Psoas muscle (tissue), 8 donors: ENCODE measurements around the gene PCDH9. TPM values are rescaled to one million over a fixed set of nuclear protein-coding genes. Genes with fewer than 3 reads are reported as not detected.

ENCODE experiments used
- ATAC-seq, 4 donors: fragments of 200-7000 bp; cut with Tn5 transposase; one replicate each; pipeline ENCODE4 v1.9.1; 2020; ENCODE audit warnings: moderate library complexity in 3 of 4, mild to moderate bottlenecking in 2 of 4
- DNase-seq, 2 donors: peaks; one replicate each; pipeline ENCODE4 v3.0.0-alpha.2; 2020
- H3K27ac ChIP-seq: fragments of 200-600 bp; one replicate; pipeline ENCODE4 v1.8.0; 2022
- H3K27me3 ChIP-seq, 3 donors: fragments of 200-600 bp in 1 of 3; one replicate each; pipeline versions ENCODE4 v1.6.1 to v1.8.0; 2013 to 2022; ENCODE audit warnings: low read length in 2 of 3, mild to moderate bottlenecking in 2 of 3, moderate library complexity in 1 of 3; ENCODE audit not compliant: insufficient read depth in 3 of 3
- H3K36me3 ChIP-seq, 2 donors: fragments of 200-600 bp in 1 of 2; one replicate each; pipeline versions ENCODE4 v1.6.1 to v1.8.0; 2013 to 2022; ENCODE audit warnings: low read depth in 1 of 2, mild to moderate bottlenecking in 1 of 2, moderate library complexity in 1 of 2; ENCODE audit not compliant: insufficient read depth in 1 of 2
- H3K4me1 ChIP-seq: fragments of 200-600 bp; one replicate; pipeline ENCODE4 v1.8.0; 2022
- H3K4me3 ChIP-seq: fragments of 200-600 bp; one replicate; pipeline ENCODE4 v1.8.0; 2022; ENCODE audit warnings: mild to moderate bottlenecking
- H3K9me3 ChIP-seq: fragments of 200-600 bp; one replicate; pipeline ENCODE4 v1.8.0; 2022
- WGBS, 3 donors: extraction: QIAGEN DNeasy Blood & Tissue Kit; methylation state at CpG; one replicate each; pipeline versions ENCODE4 v1.1.6 to v1.1.7; 2013; 5-methylcytosine and 5-hydroxymethylcytosine counted together
- intact Hi-C, 2 donors: fragments of 100-400 bp; cut with DNase I; formaldehyde crosslinking; loops; one replicate each; pipeline versions ENCODE4 v1.11.0 to v1.14.2; 2022
- polyA plus RNA-seq, 3 donors: library from polyadenylated mRNA; stranded (reverse); fragments of 200-250 nt; gene quantifications; one replicate each; pipeline ENCODE4 v1.2.3, GENCODE V29; 2013
- total RNA-seq, 4 donors: library from RNA; stranded (reverse); fragmentation: NEBNext Ultra II Directional in 2 of 4; extraction: Animal tissue kit (Norgen Biotek cat#: 25700) in 2 of 4; gene quantifications; one replicate each; pipeline versions ENCODE4 v1.2.1 to v1.2.4, GENCODE V29; 2021 to 2023
- TF ChIP-seq, protein P1 (sequence below): fragments of 200-600 bp; IDR thresholded peaks from one replicate; pipeline ENCODE4 v1.8.0; 2022; ENCODE audit warnings: antibody characterized with exemption
- donor health status: healthy with polysubstance abuse.
- donor health status: DM: no; HTN: no; CAD: no; lungs with moderate emphysema.
- donor health status: Bipolar disorder and iron deficiency.
- donor health status: healthy.
- donor health status: DM: yes; HTN: yes; CAD: no.
- donor health status: DM: no; HTN: no; CAD: no.
- donor health status: DM: no; HTN: no; CAD: no.
- donor health status: DM: yes; HTN: yes; CAD: no.

The PCDH9 gene
- total and polyA plus RNA-seq, 7 donors: 0.27 to 4.9 (median 2.1) TPM

DNA sequence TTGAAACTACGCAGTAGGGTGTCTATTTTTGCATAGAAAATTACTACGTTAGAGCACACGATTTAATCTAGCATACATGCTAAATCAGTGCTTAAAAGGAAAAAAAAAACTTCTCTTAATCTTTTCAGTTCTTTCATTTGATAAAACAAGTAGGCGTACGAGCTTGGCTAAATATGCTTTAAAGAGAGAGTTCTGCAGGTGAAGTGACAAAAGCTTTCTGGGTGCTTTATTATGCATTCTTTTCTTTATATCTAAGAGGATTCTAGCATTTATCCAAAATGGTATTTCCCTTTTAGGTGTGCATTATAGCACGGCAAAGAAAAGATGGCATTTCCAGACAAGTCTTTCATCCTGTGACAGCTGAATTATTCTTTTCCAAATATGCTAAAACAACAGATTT is 281.2 kb downstream of the PCDH9 start:
- Histone ChIP-seq H3K4me1 (no peaks in the 10 kb centered on the region), H3K4me3 (no peak overlapping the region), H3K27ac (no peak overlapping the region), H3K27me3 (no peaks in the 10 kb centered on the region), H3K36me3 (no peaks in the 10 kb centered on the region), H3K9me3 (no peaks in the 10 kb centered on the region)
- DNase-seq (no peak), ATAC-seq (no peak)
- TF ChIP-seq, protein P1, sequence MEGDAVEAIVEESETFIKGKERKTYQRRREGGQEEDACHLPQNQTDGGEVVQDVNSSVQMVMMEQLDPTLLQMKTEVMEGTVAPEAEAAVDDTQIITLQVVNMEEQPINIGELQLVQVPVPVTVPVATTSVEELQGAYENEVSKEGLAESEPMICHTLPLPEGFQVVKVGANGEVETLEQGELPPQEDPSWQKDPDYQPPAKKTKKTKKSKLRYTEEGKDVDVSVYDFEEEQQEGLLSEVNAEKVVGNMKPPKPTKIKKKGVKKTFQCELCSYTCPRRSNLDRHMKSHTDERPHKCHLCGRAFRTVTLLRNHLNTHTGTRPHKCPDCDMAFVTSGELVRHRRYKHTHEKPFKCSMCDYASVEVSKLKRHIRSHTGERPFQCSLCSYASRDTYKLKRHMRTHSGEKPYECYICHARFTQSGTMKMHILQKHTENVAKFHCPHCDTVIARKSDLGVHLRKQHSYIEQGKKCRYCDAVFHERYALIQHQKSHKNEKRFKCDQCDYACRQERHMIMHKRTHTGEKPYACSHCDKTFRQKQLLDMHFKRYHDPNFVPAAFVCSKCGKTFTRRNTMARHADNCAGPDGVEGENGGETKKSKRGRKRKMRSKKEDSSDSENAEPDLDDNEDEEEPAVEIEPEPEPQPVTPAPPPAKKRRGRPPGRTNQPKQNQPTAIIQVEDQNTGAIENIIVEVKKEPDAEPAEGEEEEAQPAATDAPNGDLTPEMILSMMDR: no peak
- intact Hi-C loops: no loop called here
- 72 to 81% (median 75%) methylated on average over 6 of the region's 6 CpGs for WGBS, 3 donors

DNA sequence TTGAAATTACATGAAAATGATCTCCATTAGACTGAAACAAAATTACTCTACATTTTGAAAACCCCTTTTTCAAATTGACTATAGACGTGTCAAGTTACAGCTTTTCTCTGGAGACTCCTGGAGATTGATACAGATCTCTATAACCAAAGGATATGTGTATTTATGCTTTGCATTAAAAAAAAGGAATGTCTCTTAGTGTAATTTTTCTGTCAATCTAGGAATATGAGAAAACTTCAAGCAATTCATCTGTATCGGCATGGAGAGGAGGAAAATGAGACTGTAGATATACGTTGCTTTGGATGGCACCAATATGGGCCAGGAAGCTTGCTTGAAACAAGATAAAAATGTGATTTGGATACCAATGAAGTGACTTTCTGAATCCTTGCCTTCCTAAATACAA is 286.6 kb downstream of the PCDH9 start:
- Histone ChIP-seq H3K4me1 (no peaks in the 10 kb centered on the region), H3K36me3 (no peaks in the 10 kb centered on the region), H3K27ac (no peak overlapping the region), H3K9me3 (no peaks in the 10 kb centered on the region), H3K27me3 (no peaks in the 10 kb centered on the region), H3K4me3 (no peak overlapping the region)
- TF ChIP-seq, protein P1: no peak
- no peak for DNase-seq
- intact Hi-C loops: no loop called here
- 48 to 61% (median 60%) methylated on average over 3 of the region's 3 CpGs for WGBS, 3 donors
- no peak for ATAC-seq

DNA sequence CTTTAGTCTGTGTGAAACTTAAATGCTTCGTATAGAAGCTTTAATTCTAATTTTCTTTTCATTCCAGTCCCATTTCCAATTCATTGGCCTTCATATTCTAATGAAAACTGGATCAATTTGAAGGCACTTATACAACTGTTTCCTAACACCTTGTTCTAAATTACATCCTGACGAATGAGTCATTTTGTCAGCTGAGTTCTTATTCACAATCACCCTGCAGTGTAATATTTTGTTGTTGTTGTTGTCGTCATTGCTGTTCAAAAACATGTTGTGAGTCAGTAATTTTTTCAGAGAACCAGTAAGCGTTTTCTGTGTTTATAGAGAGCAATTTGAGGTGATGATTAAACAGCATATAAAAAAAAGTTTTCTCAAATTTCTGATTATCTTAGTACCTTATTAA is 290.0 kb downstream of the PCDH9 start:
- Histone ChIP-seq H3K27me3 (no peaks in the 10 kb centered on the region), H3K27ac (no peak overlapping the region), H3K4me1 (no peaks in the 10 kb centered on the region), H3K4me3 (no peak overlapping the region), H3K36me3 (no peaks in the 10 kb centered on the region), H3K9me3 (no peaks in the 10 kb centered on the region)
- 85 to 88% (median 87%) methylated on average over 4 of the region's 4 CpGs for WGBS, 3 donors
- TF ChIP-seq, protein P1: no peak
- ATAC-seq (no peak), DNase-seq (no peak)
- intact Hi-C loops: no loop called here

DNA sequence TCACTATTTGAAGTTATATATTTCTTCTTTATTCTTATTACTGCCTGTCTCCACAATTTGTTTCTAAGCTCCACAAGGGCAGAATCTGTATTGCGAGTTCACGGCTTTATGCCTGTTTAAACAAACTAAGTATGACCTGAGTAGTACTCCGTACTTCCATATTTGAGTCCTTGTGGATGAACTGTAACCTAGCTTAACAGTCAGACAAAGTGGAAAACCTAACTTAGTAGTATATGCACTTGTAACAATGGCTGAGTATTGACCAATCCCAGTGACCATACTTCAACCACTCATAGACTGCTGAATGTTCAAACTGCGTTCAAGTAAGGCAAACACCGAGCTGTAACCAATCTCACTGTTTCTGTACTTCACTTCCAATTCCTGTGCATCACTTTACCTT is 292.7 kb downstream of the PCDH9 start:
- DNase-seq (no peak), ATAC-seq (no peak)
- TF ChIP-seq, protein P1: no peak
- H3K27ac ChIP-seq: no peak overlapping the region
- H3K4me1 ChIP-seq: no peaks in the 10 kb centered on the region
- H3K27me3 ChIP-seq: no peaks in the 10 kb centered on the region
- intact Hi-C loops: no loop called here
- WGBS, 3 donors: 81 to 85% (median 84%) methylated on average over 5 of the region's 5 CpGs
- no peaks in the 10 kb centered on the region for H3K36me3 ChIP-seq
- no peaks in the 10 kb centered on the region for H3K9me3 ChIP-seq
- no peak overlapping the region for H3K4me3 ChIP-seq

DNA sequence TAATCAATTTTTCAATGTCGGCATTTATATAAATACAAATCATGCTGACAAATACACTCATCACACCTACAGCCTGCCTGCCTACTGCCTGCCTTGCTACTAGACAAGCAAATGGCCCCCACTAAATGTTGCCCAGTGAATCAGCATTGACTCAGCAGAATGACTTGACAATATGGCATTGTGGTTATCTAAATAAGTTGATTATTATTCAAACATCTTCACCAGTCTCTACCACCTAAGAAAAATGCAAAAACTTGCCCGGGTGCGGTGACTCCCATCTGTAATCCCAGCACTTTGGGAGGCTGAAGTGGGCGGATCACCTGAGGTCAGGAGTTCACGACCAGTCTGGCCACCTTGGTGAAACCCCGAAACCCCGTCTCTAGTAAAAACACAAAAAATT is 296.1 kb downstream of the PCDH9 start:
- H3K27me3 ChIP-seq: no peaks in the 10 kb centered on the region
- H3K27ac ChIP-seq: no peak overlapping the region
- intact Hi-C loops: no loop called here
- TF ChIP-seq, protein P1: no peak
- H3K9me3 ChIP-seq: no peaks in the 10 kb centered on the region
- ATAC-seq: no peak
- no peaks in the 10 kb centered on the region for H3K36me3 ChIP-seq
- no peaks in the 10 kb centered on the region for H3K4me1 ChIP-seq
- H3K4me3 ChIP-seq: no peak overlapping the region
- DNase-seq: no peak
- 97 to 99% (median 97%) methylated on average over 7 of the region's 7 CpGs for WGBS, 3 donors
